Omental fat pad (tissue), 4 donors: Measurements from ENCODE around the gene RNASEH2B. TPM values are rescaled to one million over a fixed set of nuclear protein-coding genes. Genes with fewer than 3 reads are reported as not detected.
A peak's percentile ranks its signal among the peaks of the same experiment; 100 is the strongest.

Source experiments
- ATAC-seq: fragments of 150-250 bp; one replicate; pipeline ENCODE4 v1.9.1; 2016; ENCODE audit warnings: mild to moderate bottlenecking, moderate library complexity; ENCODE audit not compliant: low FRiP score
- DNase-seq: peaks from one replicate; pipeline ENCODE4 v3.0.0-alpha.2; 2019; ENCODE audit warnings: low spot score
- total RNA-seq, 4 donors: library from RNA; depleted of rRNA; stranded (reverse); fragments of >200 nt; gene quantifications; one replicate each; pipeline ENCODE4 v1.1.0, GENCODE V29; 2016
- TF ChIP-seq, protein P1 (sequence below), 3 donors: fragments of 450-650 bp; IDR thresholded peaks; one replicate each; pipeline ENCODE4 v1.5.1; 2016 to 2017; ENCODE audit warnings: antibody characterized with exemption in 3 of 3, mild to moderate bottlenecking in 3 of 3, moderate library complexity in 2 of 3

RNASEH2B gene
- total RNA-seq, 4 donors from 2014 or later: 25.2 to 50.3 (median 33.2) TPM

DNA sequence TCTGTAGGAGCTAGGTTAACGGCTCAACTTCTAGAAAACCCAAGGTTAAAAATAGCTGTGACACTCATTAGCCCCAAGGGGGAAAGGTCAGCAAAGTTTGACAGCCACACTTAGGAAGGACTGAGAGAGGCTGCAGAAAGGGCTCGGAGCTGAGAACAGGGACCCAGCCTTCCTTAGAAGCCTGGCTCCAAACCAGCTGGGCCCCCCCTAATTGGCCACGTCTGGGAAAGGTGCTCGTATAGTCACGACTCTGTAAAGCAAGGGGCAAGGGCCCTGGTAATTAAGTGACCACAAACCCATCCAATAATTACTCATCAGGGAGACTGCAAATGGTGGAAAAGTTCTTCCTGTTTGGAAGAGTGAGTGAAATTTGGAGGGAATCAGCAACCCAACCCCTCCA lies 90.5 kb downstream of the RNASEH2B start:
- DNase-seq: no peak
- ATAC-seq: no peak
- TF ChIP-seq, protein P1, sequence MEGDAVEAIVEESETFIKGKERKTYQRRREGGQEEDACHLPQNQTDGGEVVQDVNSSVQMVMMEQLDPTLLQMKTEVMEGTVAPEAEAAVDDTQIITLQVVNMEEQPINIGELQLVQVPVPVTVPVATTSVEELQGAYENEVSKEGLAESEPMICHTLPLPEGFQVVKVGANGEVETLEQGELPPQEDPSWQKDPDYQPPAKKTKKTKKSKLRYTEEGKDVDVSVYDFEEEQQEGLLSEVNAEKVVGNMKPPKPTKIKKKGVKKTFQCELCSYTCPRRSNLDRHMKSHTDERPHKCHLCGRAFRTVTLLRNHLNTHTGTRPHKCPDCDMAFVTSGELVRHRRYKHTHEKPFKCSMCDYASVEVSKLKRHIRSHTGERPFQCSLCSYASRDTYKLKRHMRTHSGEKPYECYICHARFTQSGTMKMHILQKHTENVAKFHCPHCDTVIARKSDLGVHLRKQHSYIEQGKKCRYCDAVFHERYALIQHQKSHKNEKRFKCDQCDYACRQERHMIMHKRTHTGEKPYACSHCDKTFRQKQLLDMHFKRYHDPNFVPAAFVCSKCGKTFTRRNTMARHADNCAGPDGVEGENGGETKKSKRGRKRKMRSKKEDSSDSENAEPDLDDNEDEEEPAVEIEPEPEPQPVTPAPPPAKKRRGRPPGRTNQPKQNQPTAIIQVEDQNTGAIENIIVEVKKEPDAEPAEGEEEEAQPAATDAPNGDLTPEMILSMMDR (IDR thresholded peaks at IDR 0.05): no peak

DNA sequence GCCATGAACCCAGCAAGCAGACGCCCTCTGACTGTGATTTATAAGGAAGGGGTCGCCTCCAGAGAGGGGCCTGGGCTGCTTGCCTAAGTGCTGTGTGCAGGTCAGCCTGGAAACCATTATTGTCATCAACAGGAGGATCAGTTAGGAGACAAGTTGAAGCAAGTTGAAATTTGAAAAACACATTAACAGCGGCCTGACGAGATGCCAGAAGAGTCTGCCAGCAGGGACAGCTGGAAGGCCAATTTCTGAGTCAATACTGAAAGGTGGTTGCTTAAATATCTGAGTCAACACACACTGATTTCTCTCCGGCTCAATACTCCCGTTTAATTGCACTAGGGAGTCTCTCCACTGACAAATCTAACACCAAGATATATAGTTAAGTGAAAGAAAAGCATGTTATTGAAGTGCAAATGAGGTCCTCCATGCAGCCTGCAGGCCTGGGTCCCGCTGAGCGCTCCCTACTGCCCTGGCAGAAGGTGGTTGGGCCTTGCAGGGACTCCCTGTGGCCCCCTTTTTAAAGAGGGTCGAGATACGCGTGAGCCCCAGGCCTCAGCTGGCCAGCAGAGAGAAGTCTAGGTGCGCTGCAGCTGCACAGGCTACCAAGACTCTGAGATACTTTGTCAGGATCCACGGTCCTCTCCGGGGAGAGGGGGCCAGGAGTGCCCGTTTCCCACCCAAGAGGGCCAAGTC lies 91.1 kb downstream of the RNASEH2B start:
- peak; percentile 75 for ATAC-seq
- DNase-seq: no peak
- TF ChIP-seq, protein P1 (IDR thresholded peaks at IDR 0.05): no peak

DNA sequence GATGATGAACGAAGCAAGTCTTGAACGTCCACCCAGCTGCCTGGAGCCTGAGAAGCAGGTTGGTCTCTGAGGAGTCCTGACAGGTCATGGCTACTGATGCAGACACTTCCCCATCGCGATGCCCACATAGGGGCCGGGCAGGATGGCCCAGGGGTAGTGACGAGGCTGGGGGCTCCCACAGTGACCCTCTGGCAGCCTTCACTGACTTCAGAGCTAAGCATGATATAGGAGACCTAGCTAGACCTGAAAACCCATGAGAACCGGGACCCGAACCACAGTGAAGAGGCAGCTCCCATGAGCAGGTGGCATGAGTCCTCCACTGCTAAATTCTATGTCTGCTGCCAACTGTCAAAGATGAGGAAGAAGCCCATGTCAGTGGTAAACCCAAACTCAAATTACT lies 91.7 kb downstream of the RNASEH2B start:
- TF ChIP-seq, protein P1 (IDR thresholded peaks at IDR 0.05): no peak
- ATAC-seq (no peak), DNase-seq (no peak)

DNA sequence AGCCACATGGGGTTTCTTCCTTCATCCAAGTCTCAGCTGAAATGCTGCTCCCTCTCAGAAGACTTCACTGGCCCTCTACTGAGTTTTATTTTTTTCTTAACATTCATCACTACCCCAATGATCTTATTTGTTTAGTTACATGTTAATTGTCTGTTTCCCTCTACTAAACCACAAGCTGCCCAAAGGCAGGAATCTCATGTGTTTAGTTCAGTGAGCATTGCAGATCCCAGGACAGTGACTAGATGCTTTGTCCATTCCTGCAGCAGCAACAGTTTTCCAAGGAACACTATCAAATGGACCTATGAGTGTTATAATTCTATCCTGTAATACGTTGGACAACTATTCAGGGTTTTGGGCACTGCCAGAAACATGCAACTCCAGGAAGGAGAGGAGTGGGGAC lies 93.1 kb downstream of the RNASEH2B start:
- DNase-seq (no peak), ATAC-seq (no peak)
- TF ChIP-seq, protein P1 (IDR thresholded peaks at IDR 0.05): no peak

GRCh38 chr13:51003642-51004041 lies 94.1 kb downstream of the RNASEH2B start:
- DNase-seq (no peak), ATAC-seq (no peak)
- TF ChIP-seq, protein P1 (IDR thresholded peaks at IDR 0.05): no peak

GRCh38 chr13:51004111-51004865 lies 94.7 kb downstream of the RNASEH2B start:
- no peak for ATAC-seq
- TF ChIP-seq, protein P1 (IDR thresholded peaks at IDR 0.05): no peak
- no peak for DNase-seq
